ENCODE measurements around the gene ESYT3. TPM values are rescaled to one million over a fixed set of nuclear protein-coding genes. Genes with fewer than 3 reads are reported as not detected.

The ESYT3 gene
- total RNA-seq, 1 experiment from 2014 or later, result 2.6 TPM

DNA sequence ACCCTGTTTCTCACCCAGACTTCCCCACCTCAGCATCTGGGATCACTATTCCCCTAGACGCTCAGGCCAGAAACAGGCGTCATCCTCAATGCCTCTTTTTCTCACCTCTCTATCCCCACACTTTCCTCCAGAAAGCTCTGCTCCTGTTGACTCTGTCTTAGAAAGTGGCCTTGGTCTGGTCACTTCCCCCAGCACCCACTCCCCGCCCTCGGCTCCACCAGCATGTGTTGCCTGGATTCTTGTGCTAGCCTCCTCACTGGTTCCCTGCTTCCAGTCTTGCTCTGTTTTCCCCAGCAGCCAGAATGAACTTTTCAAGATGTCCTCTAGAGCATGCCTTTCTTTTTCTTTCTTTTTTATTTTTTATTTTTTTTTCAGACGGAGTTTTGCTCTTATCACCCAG, 39.7 kb upstream of the ESYT3 start:
- Histone ChIP-seq H3K36me3 (ENCODE audit: control insufficient read depth, insufficient read depth, low read length) (no peaks in the 10 kb centered on the region), H3K4me1 (ENCODE audit: control insufficient read depth, insufficient read depth, low read length) (peaks cover 6% of the 10 kb centered on the region), H3K27me3 (ENCODE audit: control insufficient read depth, insufficient read depth, low read length) (no peaks in the 10 kb centered on the region), H3K27ac (ENCODE audit: low read length) (no peak overlapping the region), H3K4me3 (ENCODE audit: low read depth in 2 of 2, low read length in 2 of 2) (no peak overlapping the region), H3K9me3 (ENCODE audit: control insufficient read depth, insufficient read depth, low read depth, low read length) (no peaks in the 10 kb centered on the region)
- in situ Hi-C loops (cut with HindIII; ENCODE audit: low pct_unique_long_range_greater_than_20kb, low sequenced_read_pairs), result no loop called here
- intact Hi-C loops (cut with micrococcal nuclease; ENCODE audit: unreplicated experiment), result no loop called here
- ChIA-PET POLR2A (no interaction called here), CTCF (no interaction called here)
- no peak for ATAC-seq
- no TSS peak for BruUV-seq (replicated peaks)
- TF ChIP-seq, protein P1, sequence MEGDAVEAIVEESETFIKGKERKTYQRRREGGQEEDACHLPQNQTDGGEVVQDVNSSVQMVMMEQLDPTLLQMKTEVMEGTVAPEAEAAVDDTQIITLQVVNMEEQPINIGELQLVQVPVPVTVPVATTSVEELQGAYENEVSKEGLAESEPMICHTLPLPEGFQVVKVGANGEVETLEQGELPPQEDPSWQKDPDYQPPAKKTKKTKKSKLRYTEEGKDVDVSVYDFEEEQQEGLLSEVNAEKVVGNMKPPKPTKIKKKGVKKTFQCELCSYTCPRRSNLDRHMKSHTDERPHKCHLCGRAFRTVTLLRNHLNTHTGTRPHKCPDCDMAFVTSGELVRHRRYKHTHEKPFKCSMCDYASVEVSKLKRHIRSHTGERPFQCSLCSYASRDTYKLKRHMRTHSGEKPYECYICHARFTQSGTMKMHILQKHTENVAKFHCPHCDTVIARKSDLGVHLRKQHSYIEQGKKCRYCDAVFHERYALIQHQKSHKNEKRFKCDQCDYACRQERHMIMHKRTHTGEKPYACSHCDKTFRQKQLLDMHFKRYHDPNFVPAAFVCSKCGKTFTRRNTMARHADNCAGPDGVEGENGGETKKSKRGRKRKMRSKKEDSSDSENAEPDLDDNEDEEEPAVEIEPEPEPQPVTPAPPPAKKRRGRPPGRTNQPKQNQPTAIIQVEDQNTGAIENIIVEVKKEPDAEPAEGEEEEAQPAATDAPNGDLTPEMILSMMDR (IDR thresholded peaks at IDR 0.05), result no peak
- TF ChIP-seq SIN3A (IDR thresholded peaks at IDR 0.05; ENCODE audit: borderline replicate concordance, insufficient read depth, low read depth, low read length) (no peak), TCF7L2 (IDR thresholded peaks at IDR 0.05; ENCODE audit: low read depth, low read length) (no peak), POLR2AphosphoS5 (IDR thresholded peaks at IDR 0.05; ENCODE audit: low read depth, low read length) (no peak), REST (IDR thresholded peaks at IDR 0.05; ENCODE audit: insufficient read depth in 1 of 2, low read depth in 2 of 2, low read length in 1 of 2) (no peak)
- no peak for DNase-seq (ENCODE audit: low read depth, low spot score)

GRCh38 chr3:138395865-138396751, 38.3 kb upstream of the ESYT3 start:
- ATAC-seq, result no peak

More at GRCh38 chr3:138395865-138396751, 38.3 kb upstream of the ESYT3 start:
- Histone ChIP-seq H3K4me1 (ENCODE audit: control insufficient read depth, insufficient read depth, low read length) (no peaks in the 10 kb centered on the region), H3K4me3 (ENCODE audit: low read depth in 2 of 2, low read length in 2 of 2) (no peak overlapping the region), H3K36me3 (ENCODE audit: control insufficient read depth, insufficient read depth, low read length) (no peaks in the 10 kb centered on the region), H3K27ac (ENCODE audit: low read length) (no peak overlapping the region), H3K9me3 (ENCODE audit: control insufficient read depth, insufficient read depth, low read depth, low read length) (no peaks in the 10 kb centered on the region), H3K27me3 (ENCODE audit: control insufficient read depth, insufficient read depth, low read length) (no peaks in the 10 kb centered on the region)
- no peak for DNase-seq (ENCODE audit: low read depth, low spot score)
- POLR2A ChIA-PET, result no interaction called here
- in situ Hi-C loops (cut with HindIII; ENCODE audit: low pct_unique_long_range_greater_than_20kb, low sequenced_read_pairs) (no loop called here), intact Hi-C loops (cut with micrococcal nuclease; ENCODE audit: unreplicated experiment) (no loop called here)
- TF ChIP-seq POLR2AphosphoS5 (IDR thresholded peaks at IDR 0.05; ENCODE audit: low read depth, low read length) (no peak), REST (IDR thresholded peaks at IDR 0.05; ENCODE audit: insufficient read depth in 1 of 2, low read depth in 2 of 2, low read length in 1 of 2) (no peak), SIN3A (IDR thresholded peaks at IDR 0.05; ENCODE audit: borderline replicate concordance, insufficient read depth, low read depth, low read length) (no peak), TCF7L2 (IDR thresholded peaks at IDR 0.05; ENCODE audit: low read depth, low read length) (no peak)
- TF ChIP-seq, protein P1 (IDR thresholded peaks at IDR 0.05), result no peak
- no TSS peak for BruUV-seq (replicated peaks)
- CTCF ChIA-PET, result no interaction called here

Data from Panc1 (cell line).